Stimulated activated CD4-positive, alpha-beta T cell treated with anti-CD3 and anti-CD28 coated beads, Interleukin-4, amount 100 ng/mL, for 48 hours (primary cell): ENCODE results near the gene ASF1B.
A peak's percentile ranks its signal among the peaks of the same experiment; 100 is the strongest.
"Not testable (repeated sequence)": the region's sequence is repeated elsewhere in the genome, so short reads cannot be mapped to it uniquely, and the experiment has no call there.

ENCODE experiments used
- DNase-seq, 2 donors: peaks; one replicate each; pipeline ENCODE4 v3.0.0-alpha.2; 2020; ENCODE audit warnings: low read depth in 2 of 2

The ASF1B gene

GRCh38 chr19:14136509-14137281, at the start of gene ASF1B:
TSS of gene ASF1B (minus strand) at chr19:14136589. CDS start at chr19:14136456, 133 bp downstream.
- DNase-seq, result peak; percentile 92 to 97

GRCh38 chr19:14185691-14186090, 49.3 kb upstream of the ASF1B start:
- DNase-seq, result not testable (repeated sequence)

DNA sequence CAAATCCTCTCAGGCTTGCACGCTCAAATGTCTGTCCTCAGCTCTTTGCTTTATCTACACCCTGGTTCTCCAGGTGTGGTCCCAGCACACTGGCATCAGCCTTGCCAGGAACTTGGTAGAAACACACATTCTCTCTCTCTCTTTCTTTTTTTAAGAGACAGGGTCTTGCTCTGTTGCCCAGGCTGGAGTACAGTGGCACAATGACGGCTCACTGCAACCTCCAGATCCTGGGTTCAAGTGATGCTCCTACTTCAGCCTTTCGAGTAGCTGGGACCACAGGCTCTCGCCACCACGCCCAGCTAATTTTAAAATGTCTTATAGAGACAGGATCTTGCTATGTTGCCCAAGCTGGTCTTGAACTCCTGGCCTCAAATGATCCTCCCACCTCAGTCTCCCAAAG, 48.8 kb upstream of the ASF1B start:
- no peak for DNase-seq

DNA sequence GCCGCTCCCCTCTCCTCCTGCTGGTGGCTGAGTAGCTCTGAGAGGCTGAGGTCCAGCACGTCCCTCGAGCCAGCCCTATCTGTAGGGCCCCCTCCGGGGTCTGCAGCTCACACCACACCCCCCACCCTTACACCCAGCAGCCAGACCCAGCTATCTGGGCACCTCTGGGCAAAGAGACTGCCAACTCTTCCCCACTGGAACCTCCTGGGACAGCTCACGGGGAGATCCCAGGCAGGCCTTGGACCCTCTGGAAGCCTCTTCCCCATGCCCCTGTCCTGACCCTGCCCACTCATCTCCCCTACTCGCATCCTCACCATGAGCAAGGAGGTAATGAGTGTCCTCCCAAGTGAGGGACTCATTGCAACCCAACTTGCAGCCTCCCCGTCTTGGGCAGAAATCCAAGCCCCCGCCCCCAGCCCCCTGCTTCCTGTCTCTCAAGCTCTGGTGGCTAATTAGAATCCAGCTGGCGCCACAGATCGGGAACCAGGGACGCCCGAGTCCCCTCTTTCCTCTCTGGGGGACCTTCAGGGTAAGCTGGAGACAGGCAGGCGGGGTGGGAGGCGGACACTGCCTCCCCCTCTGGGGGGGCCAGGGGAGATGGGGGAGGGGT, 47.5 kb upstream of the ASF1B start:
- DNase-seq, result no peak

- no peak for DNase-seq
These were observed 46.1 kb upstream of the ASF1B start for GRCh38 chr19:14182476-14182875.

GRCh38 chr19:14181906-14182305, 45.5 kb upstream of the ASF1B start:
- no peak for DNase-seq

DNA sequence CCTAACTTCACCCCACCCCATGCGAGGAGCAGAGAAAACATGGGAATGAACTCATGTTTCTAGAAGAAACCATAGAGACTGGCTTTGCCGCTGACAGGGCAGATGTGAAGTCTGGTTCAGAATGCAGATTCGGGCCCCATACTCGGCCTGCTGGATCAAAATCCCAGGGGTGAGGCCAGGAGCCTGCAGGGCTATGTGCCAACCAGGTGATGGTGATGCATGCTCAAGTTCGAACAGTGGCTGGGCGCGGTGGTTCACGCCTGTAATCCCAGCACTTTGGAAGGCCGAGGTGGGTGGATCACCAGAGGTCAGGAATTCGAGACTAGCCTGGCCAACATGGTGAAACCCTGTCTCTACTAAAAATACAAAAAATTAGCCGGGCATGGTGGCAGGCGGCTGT, 44.8 kb upstream of the ASF1B start:
- not testable (repeated sequence) for DNase-seq

GRCh38 chr19:14177496-14178074, 41.2 kb upstream of the ASF1B start:
- no peak for DNase-seq

GRCh38 chr19:14175351-14175792, 39.0 kb upstream of the ASF1B start:
- DNase-seq, result no peak

GRCh38 chr19:14174883-14175282, 38.5 kb upstream of the ASF1B start:
- no peak for DNase-seq

DNA sequence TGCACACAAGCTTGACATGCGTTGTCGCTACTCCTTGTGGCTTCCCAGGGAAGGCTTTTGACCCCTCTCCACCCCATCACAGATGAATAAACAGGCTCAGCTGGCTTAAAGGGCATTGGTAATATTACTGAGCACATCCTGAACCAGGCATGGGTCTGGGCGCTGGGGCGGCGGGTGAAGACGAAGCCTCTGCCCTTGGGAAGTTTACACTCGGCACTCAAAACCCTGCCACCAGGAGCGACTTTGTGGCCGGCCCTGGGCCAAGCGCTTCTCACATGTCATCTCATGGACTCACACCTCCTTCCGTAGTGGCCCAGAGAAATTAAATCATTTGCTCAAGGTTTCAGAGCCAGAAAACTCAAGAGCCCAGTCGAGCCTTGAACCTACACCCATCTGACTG, 32.6 kb upstream of the ASF1B start:
- DNase-seq, result no peak

DNA sequence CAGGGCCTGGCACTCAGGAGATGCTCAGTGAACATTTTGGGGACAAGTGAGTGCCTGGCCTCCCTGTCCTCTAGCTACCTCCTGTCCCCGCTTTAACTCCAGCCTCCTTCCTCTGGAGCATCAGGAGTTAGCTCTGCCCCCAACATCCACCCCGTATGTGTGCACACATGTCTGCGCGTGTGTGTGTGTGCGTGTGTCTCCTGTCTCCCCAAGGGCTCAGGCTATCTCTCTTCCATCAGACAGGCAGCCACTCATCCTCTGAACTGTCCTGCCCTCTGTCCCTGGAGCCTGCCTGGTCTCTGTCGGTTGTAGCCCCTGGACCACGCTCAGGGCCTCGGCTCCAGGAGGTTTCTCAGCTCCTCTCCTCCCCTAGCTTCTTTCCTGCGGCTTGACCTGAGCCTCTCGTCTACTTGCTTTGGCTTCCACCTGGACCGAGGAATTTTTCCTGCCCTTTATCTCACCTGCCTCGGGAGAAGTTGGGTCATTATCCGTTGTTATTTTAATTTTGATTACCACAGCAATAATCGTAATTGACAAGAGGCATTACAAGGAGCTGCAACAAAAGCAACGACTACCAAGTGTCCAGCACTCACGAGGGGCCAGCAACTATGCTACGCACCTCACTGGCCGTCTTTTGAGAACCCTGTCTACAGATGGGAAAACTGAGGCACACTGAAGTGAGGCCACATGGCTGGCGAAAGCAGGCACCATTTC, 32.0 kb upstream of the ASF1B start:
- no peak for DNase-seq

GRCh38 chr19:14167576-14168138, 31.3 kb upstream of the ASF1B start:
- DNase-seq, result no peak

DNA sequence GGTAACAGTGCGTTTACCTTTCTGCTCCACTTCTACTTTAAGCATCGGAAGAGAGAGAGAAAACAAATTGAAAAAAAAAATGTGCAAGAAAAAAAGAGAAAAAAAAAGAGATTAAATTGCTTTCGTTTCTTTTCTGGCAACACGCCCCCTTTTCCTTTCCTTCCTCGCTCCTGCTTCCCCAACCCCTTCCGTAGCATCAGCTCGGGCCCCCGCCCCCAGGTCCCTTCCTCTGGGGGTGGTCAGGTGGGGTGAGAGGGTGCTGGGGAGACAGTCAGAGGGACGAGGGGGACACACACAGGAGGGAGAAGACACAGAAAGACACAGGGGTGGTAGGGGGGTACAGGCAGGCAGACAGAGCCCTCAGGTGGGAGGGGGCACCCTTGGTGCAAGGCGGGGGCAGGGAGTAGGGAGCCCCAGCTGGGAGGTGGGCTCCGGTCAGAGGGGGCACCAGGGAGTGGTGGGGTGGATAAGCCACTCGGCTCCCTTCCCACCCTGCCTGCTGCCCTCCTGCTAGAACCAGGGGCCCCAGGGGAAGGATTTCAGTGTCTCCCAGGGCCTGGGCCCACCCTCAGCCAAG, 30.7 kb upstream of the ASF1B start:
- DNase-seq, result no peak

GRCh38 chr19:14165990-14166830, 29.8 kb upstream of the ASF1B start:
- no peak for DNase-seq

DNA sequence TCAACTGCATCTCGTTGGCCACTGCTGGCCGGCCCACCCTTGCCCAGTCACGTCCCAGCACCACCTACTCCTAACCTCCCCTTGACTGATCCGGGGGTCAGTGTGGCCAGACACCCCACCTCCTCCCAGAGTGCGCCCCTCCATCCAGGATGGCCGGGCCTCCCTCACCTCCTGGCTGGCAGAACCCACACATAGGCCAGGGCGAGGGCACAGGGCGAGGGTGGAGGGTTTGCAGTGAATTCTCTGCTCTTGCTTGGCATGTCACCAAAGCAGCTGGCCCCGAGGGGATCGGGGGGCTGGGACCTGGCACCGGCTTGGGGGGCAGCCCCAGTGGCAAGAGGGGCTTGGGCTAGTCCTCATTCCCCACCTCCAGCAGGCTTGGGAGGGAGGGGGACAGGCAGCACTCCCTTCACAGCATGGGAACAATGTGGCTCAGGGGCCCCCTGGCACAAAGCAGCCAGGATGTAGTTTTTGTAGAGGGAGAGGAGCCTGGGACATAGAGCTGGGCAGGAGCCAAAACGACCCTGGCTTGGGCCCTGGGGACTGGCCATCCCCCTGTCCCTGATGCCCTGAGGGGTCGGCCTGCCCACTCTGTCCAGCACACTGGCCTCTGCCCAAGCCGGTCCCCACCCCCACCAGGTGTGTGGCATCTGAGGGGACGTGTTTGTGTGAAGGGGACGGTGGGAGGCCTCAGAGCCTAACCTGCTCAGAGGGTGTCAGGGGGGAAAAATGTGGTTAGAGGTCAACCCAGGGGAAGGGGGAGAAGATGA, 28.5 kb upstream of the ASF1B start:
- no peak for DNase-seq

DNA sequence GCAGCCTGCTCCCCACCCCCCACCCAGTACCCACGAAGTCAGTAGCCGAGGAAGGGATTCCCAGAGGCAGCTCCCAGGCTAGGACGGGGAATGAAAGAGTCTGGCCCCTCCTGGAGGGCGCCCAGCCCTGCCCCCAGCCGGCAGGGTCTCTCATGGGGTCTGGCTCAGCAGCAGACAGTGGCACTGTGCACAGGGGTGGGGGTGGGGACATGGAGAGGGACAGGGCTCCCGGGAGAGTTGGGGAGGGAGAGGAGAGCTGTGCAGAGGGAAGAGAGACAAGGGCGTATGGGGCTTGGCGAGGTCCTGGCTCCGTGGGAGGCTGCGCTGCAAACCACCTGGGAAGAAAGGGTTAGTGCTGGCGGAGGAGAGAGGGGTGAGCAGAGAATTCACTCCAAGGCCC, 27.7 kb upstream of the ASF1B start:
- DNase-seq, result no peak

DNA sequence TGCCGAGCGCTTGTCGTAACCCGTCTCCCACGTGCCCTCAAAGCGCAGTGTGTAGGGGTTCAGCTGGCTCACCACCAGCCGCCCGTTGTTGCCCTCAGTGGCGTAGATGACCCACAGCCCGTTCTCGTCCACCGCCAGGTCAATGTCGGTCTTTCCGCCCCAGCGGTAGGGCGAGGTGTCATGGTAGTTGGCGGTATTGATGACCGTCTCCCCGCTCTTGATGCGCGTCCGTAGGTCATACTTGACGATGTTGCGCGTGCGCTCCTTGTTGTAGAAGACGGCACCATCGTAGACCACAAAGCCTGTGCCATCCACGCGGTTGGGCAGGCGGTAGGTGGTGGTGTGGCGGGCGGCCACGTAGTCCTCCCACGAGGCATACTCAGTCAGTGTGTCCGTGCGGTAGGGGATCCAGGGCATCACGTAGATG, 26.5 kb upstream of the ASF1B start:
- DNase-seq, result no peak

GRCh38 chr19:14161305-14161704, 24.9 kb upstream of the ASF1B start:
- no peak for DNase-seq
